Ovary (tissue), 9 donors: ENCODE measurements around the gene POPDC3. TPM values are rescaled to one million over a fixed set of nuclear protein-coding genes. Genes with fewer than 3 reads are reported as not detected.

ENCODE experiments used
- DNase-seq, 5 donors: peaks; one replicate each; pipeline ENCODE4 v3.0.0-alpha.2; 2019 to 2020
- H3K27ac ChIP-seq, 2 donors: fragments of 200-600 bp; one replicate each; pipeline versions ENCODE4 v1.5.1 to v1.8.0; 2019 to 2022
- H3K27me3 ChIP-seq: fragments of 200-600 bp; one replicate; pipeline ENCODE4 v1.8.0; 2022
- H3K36me3 ChIP-seq: fragments of 200-600 bp; sonication (generic); one replicate; pipeline ENCODE4 v1.5.1; 2019
- H3K4me1 ChIP-seq: one replicate; pipeline ENCODE4 v1.8.1; 2013; ENCODE audit warnings: mild to moderate bottlenecking, moderate library complexity; ENCODE audit not compliant: insufficient read depth
- H3K4me3 ChIP-seq: fragments of 200-600 bp; sonication (generic); one replicate; pipeline ENCODE4 v1.5.1; 2017
- H3K9me3 ChIP-seq, 2 donors: fragments of 200-600 bp in 1 of 2; sonication (generic) in 1 of 2; one replicate each; pipeline versions ENCODE4 v1.5.1 to v1.8.1; 2013 to 2019; ENCODE audit warnings: mild to moderate bottlenecking in 1 of 2, moderate library complexity in 1 of 2
- EP300 ChIP-seq: sonication (generic); formaldehyde crosslinking; IDR thresholded peaks from one replicate; pipeline ENCODE4 v1.6.1; 2017; ENCODE audit warnings: antibody characterized with exemption
- POLR2A ChIP-seq: fragments of 450-650 bp; IDR thresholded peaks from one replicate; pipeline ENCODE4 v1.6.1; 2017; ENCODE audit warnings: antibody characterized with exemption, mild to moderate bottlenecking, moderate library complexity
- WGBS, 3 donors: extraction: QIAGEN DNeasy Blood & Tissue Kit in 1 of 3; methylation state at CpG; one replicate each; pipeline versions ENCODE4 v1.1.5 to v1.1.7; 2013 to 2017; 5-methylcytosine and 5-hydroxymethylcytosine counted together
- intact Hi-C, 4 donors: fragments of 100-400 bp; cut with DNase I; formaldehyde crosslinking; loops; one replicate each; pipeline versions ENCODE4 v1.11.0 to v1.15.1; 2022 to 2023
- polyA plus RNA-seq, 2 donors: library from polyadenylated mRNA; stranded (reverse); fragments of 200-250 nt in 1 of 2; fragments of 350-450 nt in 1 of 2; fragmentation: Illumina TruSeq in 1 of 2; extraction: RNeasy Lipid Tissue Mini Kit (QIAGEN cat#74804) in 1 of 2; gene quantifications; one replicate each; pipeline ENCODE4 v1.2.3, GENCODE V29; 2013 to 2014
- total RNA-seq, 7 donors: library from RNA; depleted of rRNA in 2 of 7; stranded (reverse); fragments of >200 nt in 2 of 7; fragmentation: NEBNext Ultra II Directional in 3 of 7; extraction: Animal tissue kit (Norgen Biotek cat#: 25700) in 3 of 7; gene quantifications; one replicate each; pipeline versions ENCODE4 v1.1.0 to v1.2.4, GENCODE V29; 2016 to 2023
- TF ChIP-seq, protein P1 (sequence below), 3 donors: fragments of 450-650 bp in 2 of 3; fragments of 200-600 bp in 1 of 3; IDR thresholded peaks; one replicate each; pipeline versions ENCODE4 v1.5.1 to v1.8.0; 2016 to 2022; ENCODE audit warnings: antibody characterized with exemption in 3 of 3, mild to moderate bottlenecking in 1 of 3
- donor health status: DM: no; HTN: no; CAD: no; lungs with moderate emphysema.
- donor health status: DM: no; HTN: no; CAD: no.
- donor health status: Bipolar disorder and iron deficiency.
- donor health status: DM: yes; HTN: yes; CAD: no.
- donor health status: DM: no; HTN: no; CAD: no.
- donor health status: DM: yes; HTN: yes; CAD: no.

The POPDC3 gene
- total and polyA plus RNA-seq, 9 donors = 0.15 to 3.1 (median 0.45) TPM; not detected in 6

DNA sequence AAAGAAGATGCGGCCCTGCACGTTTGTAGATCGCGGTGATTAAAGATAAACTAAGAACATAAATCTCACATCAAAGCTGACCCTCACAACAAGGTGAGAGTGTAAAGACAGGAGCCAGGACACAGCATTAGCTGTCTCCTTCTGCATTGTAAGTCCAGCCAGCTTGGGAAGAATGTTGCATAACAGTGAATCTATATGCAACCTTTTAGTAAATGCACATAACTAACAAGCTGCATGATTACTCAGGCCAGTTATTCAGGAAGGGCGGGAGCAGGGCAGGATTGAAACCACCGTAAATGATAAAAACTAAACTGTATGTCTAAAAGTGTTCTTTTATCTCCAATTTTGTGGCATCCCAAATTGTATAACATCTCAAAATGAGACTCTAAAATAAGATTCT lies 57.1 kb downstream of the POPDC3 start:
- no peak overlapping the region for H3K4me3 ChIP-seq
- TF ChIP-seq POLR2A (no peak), EP300 (no peak)
- TF ChIP-seq, protein P1, sequence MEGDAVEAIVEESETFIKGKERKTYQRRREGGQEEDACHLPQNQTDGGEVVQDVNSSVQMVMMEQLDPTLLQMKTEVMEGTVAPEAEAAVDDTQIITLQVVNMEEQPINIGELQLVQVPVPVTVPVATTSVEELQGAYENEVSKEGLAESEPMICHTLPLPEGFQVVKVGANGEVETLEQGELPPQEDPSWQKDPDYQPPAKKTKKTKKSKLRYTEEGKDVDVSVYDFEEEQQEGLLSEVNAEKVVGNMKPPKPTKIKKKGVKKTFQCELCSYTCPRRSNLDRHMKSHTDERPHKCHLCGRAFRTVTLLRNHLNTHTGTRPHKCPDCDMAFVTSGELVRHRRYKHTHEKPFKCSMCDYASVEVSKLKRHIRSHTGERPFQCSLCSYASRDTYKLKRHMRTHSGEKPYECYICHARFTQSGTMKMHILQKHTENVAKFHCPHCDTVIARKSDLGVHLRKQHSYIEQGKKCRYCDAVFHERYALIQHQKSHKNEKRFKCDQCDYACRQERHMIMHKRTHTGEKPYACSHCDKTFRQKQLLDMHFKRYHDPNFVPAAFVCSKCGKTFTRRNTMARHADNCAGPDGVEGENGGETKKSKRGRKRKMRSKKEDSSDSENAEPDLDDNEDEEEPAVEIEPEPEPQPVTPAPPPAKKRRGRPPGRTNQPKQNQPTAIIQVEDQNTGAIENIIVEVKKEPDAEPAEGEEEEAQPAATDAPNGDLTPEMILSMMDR (IDR thresholded peaks at IDR 0.05) = no peak
- H3K27me3 ChIP-seq = no peaks in the 10 kb centered on the region
- no peaks in the 10 kb centered on the region for H3K9me3 ChIP-seq
- no peaks in the 10 kb centered on the region for H3K4me1 ChIP-seq
- WGBS, 3 donors = 62 to 65% (median 65%) methylated on average over 6 of the region's 6 CpGs
- DNase-seq = no peak
- intact Hi-C loops = no loop called here
- H3K36me3 ChIP-seq = no peaks in the 10 kb centered on the region
- H3K27ac ChIP-seq = no peak overlapping the region

DNA sequence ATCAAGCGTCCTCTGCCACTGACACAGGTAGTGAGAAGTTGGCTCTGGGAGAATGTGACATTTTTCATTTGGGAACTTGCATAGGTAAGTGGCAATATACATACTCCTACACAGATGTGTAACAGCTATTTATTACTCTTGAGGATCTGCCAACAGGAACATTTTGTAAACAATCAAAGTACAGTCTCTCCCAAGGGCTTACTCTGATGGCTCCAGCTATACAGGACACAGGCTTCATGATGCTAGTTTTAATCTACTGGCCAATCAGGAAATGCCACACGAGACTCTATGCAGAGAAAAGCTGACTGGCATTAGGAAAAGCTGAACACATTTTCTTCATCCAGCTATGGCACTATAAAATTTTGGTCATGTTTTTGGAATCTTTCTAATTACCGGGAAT lies 57.8 kb downstream of the POPDC3 start:
- 81 to 85% (median 84%) methylated on average over 3 of the region's 3 CpGs for WGBS, 3 donors
- DNase-seq = no peak
- no peak overlapping the region for H3K27ac ChIP-seq
- no peak overlapping the region for H3K4me3 ChIP-seq
- H3K36me3 ChIP-seq = no peaks in the 10 kb centered on the region
- no peaks in the 10 kb centered on the region for H3K27me3 ChIP-seq
- H3K4me1 ChIP-seq = no peaks in the 10 kb centered on the region
- no peak for TF ChIP-seq POLR2A
- TF ChIP-seq, protein P1 (IDR thresholded peaks at IDR 0.05) = no peak
- TF ChIP-seq EP300 = no peak
- no peaks in the 10 kb centered on the region for H3K9me3 ChIP-seq
- intact Hi-C loops = no loop called here

GRCh38 chr6:105120570-105120969 lies 59.2 kb downstream of the POPDC3 start:
- intact Hi-C loops = no loop called here
- DNase-seq = no peak
- WGBS, 3 donors = 84 to 90% (median 86%) methylated on average over 5 of the region's 5 CpGs

GRCh38 chr6:105116150-105116549 lies 63.7 kb downstream of the POPDC3 start:
- Histone ChIP-seq H3K27me3 (no peaks in the 10 kb centered on the region), H3K4me1 (no peaks in the 10 kb centered on the region), H3K4me3 (no peak overlapping the region), H3K9me3 (no peaks in the 10 kb centered on the region), H3K27ac (no peak overlapping the region), H3K36me3 (no peaks in the 10 kb centered on the region)
- WGBS, 3 donors = 69 to 75% (median 73%) methylated on average over 5 of the region's 5 CpGs
- intact Hi-C loops = no loop called here
- TF ChIP-seq EP300 = no peak
- TF ChIP-seq, protein P1 (IDR thresholded peaks at IDR 0.05) = no peak
- TF ChIP-seq POLR2A = no peak
- no peak for DNase-seq

More at GRCh38 chr6:105120570-105120969, 59.2 kb downstream of the POPDC3 start:
- Histone ChIP-seq H3K4me3 (no peak overlapping the region), H3K27ac (no peak overlapping the region), H3K36me3 (no peaks in the 10 kb centered on the region), H3K9me3 (no peaks in the 10 kb centered on the region), H3K4me1 (no peaks in the 10 kb centered on the region), H3K27me3 (no peaks in the 10 kb centered on the region)
- no peak for TF ChIP-seq POLR2A
- no peak for TF ChIP-seq EP300
- TF ChIP-seq, protein P1 (IDR thresholded peaks at IDR 0.05) = no peak

- WGBS, 3 donors = 58 to 70% (median 65%) methylated on average over 6 of the region's 6 CpGs
- Histone ChIP-seq H3K27ac (no peak overlapping the region), H3K9me3 (no peaks in the 10 kb centered on the region), H3K27me3 (no peaks in the 10 kb centered on the region), H3K4me1 (no peaks in the 10 kb centered on the region), H3K36me3 (no peaks in the 10 kb centered on the region), H3K4me3 (no peak overlapping the region)
- TF ChIP-seq POLR2A (no peak), EP300 (no peak)
- TF ChIP-seq, protein P1 (IDR thresholded peaks at IDR 0.05) = no peak
- intact Hi-C loops = no loop called here
- DNase-seq = no peak
Observed at GRCh38 chr6:105113422-105113821, 66.4 kb downstream of the POPDC3 start.
